ENCODE measurements around the gene CETN3.
A peak's percentile ranks its signal among the peaks of the same experiment; 100 is the strongest.

CETN3 gene

DNA sequence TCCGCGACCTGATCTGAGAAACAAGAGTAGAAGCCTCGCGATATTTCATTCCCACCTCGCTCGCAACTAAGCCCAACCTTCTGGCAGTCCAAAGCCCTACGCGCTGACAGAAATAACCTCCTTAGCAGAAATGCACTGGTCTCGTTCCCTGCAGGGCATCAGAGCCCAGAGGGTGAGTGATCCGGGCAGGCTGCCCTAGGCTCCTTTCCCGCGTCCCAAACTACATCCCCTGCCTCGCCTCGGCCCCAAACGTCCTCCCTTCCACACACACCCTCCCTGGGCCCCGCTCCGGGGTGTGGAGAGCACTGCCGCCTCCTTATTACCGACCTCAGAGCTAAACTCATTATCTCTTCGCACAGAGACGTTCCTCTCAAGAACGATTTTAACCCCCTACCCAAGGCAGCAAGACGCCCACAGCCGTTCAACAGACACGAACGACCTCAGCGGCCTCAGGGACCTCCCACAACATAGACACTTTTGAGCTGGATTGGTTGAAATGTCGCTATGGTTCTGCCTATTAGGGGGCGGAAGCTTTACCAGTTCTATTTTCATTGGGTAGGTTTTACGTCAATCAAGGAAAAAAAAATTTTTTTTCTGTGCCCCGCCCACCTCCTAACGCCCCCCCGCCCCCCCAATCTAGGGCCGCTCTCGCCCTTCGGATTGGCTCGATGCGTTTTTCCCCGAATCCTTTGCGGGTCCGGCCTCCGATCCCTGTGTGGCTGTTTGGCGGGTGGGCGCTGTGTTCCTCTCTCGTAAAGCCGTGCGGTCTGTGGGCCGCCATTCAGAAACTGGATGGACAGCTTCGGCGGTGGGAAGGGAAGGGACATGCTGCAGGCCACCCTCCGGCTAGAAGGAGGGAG, at the start of gene CETN3:
CETN3 (minus strand) TSS at position 439 of the 860 bp plus-strand sequence; CDS start at position 344, 95 bp downstream.
- DNase-seq, result peak; percentile 89

DNA sequence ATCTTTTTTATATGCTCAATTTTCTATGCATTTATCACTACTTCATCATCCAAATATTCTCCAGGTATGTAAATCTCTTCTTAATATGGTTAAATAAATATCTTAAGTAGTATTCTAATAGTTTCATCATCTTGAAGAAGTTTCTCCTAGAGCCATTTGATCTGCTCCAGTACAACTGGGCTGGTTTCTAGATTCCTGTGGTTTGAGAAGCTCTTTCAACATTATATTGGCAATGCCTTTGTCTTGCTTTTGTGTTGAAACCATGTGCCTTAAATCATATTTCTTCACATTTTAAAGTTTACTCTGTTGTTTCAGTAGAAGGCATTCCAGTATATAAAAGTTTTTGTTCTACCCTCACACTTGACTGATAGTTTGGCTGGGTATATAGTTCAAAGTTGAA, 37.4 kb upstream of the CETN3 start:
- no peak for DNase-seq

DNA sequence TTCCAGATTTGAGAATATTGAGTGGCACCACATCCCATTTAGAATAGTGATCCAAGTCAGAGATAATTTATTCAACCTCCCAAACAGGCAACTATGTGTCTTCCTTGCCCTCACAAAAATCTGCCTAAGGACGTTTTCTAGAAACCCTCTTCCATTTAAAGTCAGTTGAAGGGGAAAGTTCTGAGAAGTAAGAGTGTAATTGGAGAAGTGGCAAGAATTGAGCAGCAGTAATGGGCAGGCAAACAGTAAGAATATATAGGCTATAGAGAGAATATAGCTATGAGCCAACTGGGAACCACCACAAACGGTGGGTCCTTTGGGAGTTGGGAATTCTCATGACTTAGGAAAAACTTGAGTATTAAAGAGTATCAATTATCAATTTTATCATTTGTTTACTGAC, 31.1 kb upstream of the CETN3 start:
- no peak for DNase-seq

DNA sequence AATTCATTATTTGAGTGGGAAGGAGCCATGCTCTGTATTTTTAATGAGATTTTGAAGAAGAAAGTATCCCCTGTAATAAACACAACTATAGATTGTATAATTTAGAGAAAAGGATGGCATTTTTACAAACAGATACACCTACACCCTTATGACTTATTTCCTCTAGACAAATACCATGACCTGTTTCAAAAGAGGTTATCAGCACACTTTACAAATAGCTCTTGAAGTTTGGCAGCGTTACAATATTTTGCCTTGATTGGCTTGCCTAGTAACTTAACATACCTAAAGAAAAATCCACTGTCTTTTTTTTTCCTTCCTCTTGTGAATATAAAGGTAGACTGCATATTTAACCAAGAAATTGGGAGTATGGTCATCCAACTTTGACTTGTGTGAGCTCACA, 28.5 kb upstream of the CETN3 start:
- no peak for DNase-seq

DNA sequence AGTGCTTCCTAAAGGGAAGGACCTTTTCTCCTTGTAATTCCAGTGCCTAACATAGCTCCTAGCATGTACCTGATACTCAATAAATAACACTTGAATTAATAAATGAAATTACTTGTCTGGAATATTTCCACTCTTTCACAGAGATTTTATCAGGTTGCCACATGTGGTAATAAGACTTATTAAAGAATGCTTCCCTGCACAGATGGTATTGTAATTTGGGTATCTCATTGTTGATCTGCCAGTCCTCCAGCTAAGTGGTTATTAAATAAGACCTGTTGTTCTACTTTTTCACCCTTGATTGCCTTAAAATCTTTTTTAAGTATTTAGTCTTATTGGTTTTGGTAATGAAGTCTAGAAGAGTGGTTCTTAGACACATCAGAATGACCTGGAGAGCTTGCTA, 28.1 kb upstream of the CETN3 start:
- no peak for DNase-seq

DNA sequence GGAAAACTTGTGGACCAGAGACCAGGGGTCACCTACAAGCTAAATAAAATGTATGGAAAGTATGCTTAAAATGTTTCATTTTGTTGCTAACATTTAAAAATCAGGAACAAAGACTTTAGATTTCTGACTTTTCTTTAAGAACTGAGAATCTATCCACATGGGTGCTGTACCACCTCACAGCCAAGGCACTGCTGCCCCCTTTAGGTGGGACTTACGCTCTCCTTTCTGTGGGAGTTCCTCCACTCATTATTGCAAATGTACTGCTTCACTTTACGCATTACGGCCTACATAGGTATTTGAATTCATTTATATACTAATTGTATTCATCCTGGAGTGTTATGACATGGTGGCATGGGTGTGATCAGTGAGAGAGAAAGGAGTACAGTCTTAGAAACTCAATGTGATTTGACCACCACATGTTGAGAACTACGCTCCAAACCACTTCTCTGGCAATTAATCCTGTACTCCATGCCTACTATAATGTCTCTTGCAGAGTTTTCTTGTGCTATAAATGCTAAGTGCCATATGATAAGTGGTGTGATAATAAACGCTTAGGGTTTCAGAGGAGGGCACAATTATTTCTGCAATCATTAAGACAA, 24.7 kb upstream of the CETN3 start:
- DNase-seq, result peak; percentile 61

DNA sequence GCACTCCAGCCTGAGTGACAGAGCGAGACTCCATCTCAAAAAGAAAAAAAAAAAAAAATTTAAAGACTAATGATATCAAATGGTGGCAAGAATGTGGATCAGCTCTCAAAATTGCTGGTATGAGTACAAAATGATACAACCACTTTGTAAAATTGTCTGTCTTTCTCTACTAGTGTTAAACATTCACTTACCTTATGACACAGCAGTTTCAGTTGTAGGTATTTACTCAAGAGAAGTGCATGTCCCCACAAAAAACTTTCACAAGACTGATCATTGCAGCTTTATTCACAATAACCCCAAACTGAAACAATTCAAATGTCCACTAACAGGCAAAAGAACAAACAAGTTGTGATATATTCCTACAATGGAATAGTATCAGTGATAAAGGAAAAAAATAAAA, 14.7 kb upstream of the CETN3 start:
- DNase-seq, result no peak

DNA sequence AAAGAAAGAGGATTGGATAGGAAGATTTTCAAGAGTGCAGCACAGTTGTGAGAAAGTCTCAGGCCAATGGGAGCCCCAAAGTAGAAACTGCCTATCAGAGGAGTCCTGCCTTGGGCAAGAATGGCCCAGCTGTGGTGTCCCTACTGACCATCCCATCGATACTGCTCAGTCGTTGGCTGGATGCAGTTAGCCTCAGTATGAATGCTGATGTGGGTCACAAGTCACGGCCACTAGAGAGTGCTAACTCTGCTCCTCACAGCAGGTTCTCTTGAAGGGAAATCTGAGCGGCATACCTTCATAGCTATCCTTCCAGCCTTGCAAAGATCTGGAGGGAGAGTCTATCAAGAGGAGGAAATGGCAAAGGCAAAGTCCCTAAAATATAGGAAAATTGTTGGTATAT, 11.6 kb upstream of the CETN3 start:
- no peak for DNase-seq

DNA sequence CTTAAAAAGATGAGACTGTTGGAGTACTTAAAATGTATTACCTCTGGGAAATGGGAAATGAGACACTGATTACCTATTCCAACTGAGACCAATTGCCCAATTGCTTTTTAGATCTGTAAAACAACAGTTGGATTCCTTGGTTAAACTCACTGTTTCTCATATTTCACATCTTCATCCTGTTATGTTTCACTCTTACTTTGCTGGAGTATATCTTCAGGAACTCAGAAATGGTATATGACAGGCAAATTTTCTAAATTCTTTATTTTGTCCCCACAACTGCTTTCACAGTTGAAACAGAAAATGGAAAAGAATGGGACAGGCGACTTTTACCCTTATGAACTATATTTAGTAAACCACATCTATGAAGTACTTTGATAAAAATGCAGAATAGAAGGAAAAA, 8.7 kb upstream of the CETN3 start:
- DNase-seq, result no peak

DNA sequence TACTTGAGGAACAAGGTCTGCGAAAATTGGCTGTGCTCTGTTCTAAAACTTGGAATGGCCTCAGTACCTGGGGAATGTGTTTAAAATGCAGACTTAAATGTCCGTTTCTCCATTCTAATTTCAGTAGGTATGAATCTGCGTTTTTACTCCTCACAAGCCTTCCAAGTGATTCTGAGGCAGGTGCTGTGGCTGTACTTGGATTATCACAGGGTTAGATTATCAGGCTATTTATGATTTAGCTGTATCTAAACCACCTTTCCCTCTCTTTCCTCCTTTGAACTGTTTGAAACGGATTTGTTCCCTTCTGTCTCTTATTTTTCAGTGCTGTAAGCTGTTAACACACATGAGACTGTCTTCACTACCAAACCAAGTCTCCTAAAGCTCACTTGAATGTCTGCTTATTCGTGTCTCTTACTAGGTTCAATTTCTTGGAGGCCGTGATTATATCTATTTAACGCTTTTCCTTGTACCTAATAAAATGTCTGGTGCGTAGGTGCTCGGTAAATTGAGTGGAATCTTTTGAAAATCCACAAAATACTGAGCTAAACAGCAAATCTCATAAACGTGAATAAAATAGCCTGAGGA, 714 bp upstream of the CETN3 start:
- DNase-seq, result no peak

DNA sequence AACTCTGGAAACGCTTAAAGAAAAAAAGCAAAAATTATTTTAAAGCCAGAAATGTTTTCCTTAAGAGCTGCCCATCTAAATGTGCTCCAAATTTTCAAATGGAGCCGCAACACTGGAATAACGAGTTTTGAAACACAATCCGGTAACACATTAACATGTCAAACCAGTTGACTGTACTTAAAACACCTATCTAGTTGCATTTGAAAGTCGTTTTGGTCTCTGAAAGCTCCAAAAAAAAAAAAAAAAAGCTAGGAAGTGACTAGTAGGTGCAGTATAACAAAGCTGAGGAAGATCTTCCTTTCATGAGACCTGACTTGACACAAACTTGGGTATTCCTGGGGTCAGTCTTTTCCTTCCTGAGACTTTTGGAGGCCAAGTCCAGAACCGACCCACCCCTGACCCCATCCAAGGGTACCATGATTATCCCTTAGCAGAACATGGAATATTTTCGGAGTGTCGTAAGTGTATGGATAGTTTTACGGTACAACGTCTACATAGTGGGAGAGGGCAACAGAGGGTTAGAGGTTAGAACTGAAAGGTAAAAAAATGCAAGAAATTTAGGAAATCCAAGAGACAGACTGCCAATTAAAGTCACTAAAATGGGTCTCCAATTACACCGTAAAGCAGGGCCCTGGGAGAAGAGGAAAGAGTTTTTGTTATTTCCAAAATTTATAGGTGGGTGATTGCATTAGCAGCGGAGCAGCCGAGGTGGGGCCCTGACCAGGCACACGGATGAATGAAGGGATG, 812 bp downstream of the CETN3 start:
- no peak for DNase-seq

DNA sequence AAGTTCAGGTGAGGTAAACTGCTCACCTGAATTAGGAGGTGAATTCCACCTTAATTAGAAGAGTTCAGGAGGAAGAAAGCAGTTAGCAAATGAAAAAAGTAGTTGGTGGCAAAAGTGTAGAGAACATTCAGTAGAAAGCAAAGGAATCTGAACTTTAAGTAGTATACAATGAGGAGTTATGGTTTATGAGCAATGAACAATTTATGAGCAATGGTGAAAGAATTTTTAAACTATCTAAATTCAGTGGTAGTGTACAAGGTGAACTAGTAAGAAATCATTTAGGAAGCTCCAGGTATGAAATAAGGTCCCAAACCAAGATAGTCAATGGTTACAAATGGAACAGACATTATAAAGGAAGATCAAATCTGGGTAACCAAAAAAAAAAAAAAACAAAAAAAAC, 3.1 kb downstream of the CETN3 start:
- DNase-seq, result no peak

DNA sequence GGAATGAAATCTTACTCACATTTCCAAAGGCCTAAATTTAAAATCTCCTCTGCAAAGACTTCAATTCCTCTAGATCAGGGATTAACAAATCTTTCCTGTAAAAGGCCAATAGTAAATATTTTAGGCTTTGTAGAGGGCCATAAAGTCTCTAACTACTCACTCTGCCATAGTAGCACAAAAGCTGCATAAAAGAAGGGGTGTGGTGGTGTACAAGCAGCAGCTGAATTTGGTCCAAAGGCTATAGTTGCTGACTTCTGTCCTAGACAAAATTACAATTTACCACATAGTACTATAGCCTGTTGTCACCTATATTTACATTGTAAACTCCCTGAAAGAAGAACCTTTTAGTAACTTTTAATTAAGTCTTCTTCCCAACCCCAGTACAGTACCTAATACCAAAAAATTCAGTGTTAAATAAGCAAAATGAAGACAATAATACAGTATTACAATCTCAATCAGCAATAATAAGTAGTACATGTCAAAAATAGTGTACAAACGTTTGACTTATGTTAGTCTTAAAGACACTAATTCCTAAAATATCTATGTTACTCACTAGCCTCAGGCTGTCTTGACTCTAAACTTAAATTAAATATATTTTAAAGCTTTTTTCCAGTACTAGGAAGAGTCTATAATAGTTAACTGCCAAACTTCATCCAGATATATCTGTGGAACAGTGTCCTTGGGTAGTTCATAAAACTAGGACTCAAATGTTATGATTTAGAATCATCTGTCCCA, 6.9 kb downstream of the CETN3 start:
- DNase-seq, result no peak

DNA sequence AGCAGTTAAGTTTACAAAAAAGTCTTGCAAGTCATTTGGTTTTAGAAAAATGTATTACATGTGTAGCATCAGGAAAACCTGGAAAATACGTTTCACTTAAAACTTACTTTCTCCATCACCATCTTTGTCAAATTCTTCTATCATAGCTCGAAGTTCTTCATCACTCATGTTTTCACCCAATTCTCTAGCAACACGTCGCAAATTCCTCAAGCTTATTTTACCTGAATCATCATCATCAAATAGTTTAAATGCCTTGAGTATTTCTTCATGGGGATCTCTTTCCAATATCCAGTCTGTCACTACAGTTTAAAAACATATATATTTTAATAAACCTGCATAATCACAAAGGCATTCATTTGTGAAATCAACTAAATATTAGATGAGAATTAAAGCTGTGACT, 10.3 kb downstream of the CETN3 start:
- no peak for DNase-seq

DNA sequence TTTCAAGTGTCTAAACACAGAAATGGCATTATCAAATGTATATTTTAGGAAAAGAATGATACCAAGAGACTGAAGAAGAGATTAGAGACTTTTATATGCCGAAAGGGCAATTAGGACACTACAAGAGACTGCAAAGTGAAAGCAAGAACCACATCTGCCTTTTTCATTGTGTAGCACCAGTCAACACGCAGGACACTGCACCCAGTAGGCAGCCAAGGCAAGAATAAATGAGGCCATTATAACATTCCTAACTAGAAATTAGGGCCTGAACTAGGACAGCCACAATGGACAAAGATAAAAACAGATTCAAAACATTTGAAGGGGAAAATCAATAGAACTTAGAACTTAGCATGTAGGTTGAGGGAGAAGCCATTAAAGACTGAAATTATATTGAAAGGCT, 10.8 kb downstream of the CETN3 start:
- DNase-seq, result no peak

DNA sequence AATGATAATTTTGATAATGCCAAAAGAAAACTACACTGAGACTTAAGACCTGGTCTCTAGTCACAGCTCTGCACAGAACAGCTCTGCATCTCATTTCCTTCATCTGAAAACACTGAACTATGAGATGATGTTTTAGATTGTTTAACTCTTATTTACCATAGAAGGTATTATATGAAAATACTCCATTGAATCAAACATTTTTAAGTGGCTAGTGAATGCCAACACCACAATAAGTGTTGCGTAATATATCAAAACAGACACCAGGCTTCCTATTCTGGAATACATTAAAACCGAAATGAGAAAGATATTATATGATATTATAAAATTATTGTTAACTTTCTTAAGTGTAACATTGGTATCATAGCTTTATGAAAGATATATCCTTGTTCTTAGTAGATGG, 14.6 kb downstream of the CETN3 start:
- DNase-seq, result no peak

DNA sequence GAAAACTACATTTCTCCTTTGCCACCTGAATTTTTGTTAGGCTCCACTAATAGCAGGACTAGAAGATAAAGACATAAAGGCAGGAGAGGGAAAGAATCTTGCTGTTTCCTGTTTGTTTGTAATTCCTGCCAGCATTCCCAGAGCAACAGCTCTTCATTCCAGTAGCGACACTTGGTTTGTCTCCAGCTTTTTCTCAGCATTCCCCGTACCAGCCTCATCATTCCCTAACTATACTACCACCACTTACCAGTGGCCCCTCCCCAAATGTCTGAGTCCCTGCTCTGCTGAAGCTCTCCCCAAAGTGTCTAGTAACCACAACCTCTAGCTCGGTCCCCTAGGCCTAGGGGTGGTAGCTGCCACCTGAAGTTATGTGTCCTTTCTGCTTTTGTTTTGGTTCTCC, 18.6 kb downstream of the CETN3 start:
- DNase-seq, result no peak

DNA sequence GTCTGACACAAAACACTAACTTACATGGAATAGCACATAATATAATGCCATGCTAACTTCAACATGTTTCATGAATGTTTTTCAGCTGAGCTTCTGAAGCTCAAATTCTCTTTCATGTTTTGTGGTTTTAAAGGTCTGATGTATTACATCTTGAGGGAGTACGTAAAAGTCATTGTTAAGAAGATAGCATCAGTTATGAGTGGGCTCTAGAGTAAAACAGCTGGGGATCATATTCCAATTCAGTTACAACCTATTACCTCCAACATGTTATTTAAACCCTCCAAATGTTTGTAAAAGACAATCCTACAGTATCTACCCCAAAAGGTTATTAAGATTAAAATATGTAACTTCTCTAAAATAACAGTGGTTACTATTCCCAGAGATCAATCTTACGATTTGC, 19.2 kb downstream of the CETN3 start:
- no peak for DNase-seq

DNA sequence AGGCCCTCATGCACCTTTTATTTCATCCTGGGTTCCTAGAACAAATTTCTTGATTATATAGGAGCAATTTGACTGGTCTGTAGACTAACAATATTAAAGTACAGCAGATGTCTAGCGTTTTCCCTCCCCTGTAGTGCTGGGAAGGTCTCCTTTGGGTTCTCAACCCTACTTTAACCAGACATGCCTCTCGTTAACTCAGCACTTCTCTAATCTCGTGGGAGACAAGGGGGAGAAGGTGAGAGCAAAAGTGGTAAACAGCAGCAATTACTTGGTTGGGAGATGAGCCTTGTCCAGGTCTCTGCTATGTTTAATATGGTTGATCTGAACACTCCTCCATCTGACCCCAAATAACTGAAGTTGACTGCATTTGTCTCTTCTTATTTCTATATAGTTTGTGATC, 22.0 kb downstream of the CETN3 start:
- no peak for DNase-seq

DNA sequence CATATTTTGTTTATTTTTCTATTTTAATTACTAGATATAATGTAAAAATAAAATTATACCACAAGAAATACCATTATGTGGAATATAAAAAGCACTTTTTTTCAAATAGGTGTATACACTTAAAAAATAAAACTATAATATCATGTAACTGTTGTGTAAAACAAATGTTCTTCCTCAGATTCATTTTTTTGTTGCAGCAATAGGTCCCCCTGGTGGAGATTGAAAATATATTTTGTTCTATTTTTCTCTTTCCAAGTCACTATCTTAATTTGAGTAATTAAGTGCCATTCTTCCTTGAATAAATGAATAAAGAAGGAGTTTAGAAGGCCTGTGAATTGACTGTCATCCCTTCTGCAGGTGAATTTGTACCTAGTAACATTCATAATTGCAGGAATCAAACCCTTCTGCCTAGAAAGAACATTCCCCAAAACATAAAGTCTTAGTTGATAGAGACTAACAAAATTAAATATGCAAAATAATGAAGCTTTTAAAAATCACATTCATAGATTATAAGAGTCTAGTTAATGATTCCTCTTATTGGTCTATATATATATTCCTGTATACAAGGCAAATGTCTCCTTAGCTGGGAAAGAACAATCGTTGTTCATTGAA, 23.4 kb downstream of the CETN3 start:
- DNase-seq, result no peak

DNA sequence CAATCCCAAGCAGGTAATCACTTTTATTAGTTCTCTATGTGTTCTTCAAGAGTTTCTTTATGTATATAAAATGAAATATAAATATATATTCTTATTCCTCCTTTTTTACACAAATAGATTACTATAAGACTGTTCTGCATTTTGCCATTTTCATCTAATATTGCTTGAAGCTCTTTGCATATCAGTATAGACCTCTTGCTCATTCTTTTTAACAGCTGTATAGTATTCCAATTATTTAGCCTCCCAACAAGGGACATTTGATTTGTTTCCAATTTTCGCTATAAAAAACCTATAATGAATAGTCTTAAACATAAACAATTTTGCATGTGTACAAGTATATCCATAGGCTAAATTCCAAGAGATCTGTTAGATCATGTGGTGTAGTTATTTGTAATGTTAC, 25.2 kb downstream of the CETN3 start:
- no peak for DNase-seq

DNA sequence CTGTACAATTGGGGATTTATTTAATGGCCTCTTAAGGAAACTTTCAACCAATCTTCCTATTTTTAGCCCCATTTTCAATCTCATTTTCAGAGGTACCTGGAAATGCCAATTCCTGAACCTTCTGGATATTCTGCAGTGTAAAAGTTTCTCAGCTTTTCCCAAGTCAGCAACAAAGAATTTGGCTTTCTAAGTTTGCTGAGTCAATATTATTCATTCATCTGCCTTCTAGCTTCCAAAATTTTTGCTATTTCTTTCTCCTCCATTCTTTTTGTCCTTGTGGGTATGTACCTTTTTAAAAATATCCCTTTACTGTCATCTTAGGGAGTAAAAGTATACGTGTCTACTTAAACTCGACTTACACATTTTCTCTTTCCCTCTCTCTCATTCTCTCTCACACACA, 25.7 kb downstream of the CETN3 start:
- DNase-seq, result no peak
